SK-N-SH treated with all-trans-retinoic acid at 6 μM for 48 hours (cell line): Measurements from ENCODE around the gene FOXF1.

ENCODE experiments used
- ATAC-seq: fragments of 200-7000 bp; cut with Tn5 transposase; 3 replicates; pipeline ENCODE4 v1.9.1; 2020; ENCODE audit warnings: mild to moderate bottlenecking, moderate library complexity
- ARNTL ChIP-seq: fragments of 450-650 bp; formaldehyde crosslinking; IDR thresholded peaks from 2 replicates; pipeline ENCODE4 v1.5.0; 2020; ENCODE audit warnings: low read depth, mild to moderate bottlenecking, moderate library complexity, borderline replicate concordance
- BACH2 ChIP-seq: fragments of 250-450 bp; sonication (Bioruptor Pico); IDR thresholded peaks from 2 replicates; pipeline ENCODE4 v1.9.0; 2021; ENCODE audit warnings: mild to moderate bottlenecking, borderline replicate concordance
- CSDC2 ChIP-seq: fragments of 250-450 bp; sonication (Bioruptor Pico); IDR thresholded peaks from 2 replicates; pipeline ENCODE4 v1.5.0; 2020; ENCODE audit warnings: mild to moderate bottlenecking, moderate library complexity
- ISL1 ChIP-seq: fragments of 250-450 bp; sonication (Bioruptor Pico); IDR thresholded peaks from 2 replicates; pipeline ENCODE4 v2.1.2; 2022; ENCODE audit warnings: mild to moderate bottlenecking, moderate library complexity
- OSR1 ChIP-seq: fragments of 250-450 bp; sonication (Bioruptor Pico); IDR thresholded peaks from 2 replicates; pipeline ENCODE4 v1.8.0; 2022; ENCODE audit warnings: moderate library complexity, mild to moderate bottlenecking, inconsistent platforms
- PPARA ChIP-seq: fragments of 250-450 bp; sonication (Bioruptor Pico); IDR thresholded peaks from 2 replicates; pipeline ENCODE4 v1.5.0; 2020; ENCODE audit warnings: mild to moderate bottlenecking, borderline replicate concordance
- RARB ChIP-seq: fragments of 250-450 bp; sonication (Bioruptor Pico); IDR thresholded peaks from 2 replicates; pipeline ENCODE4 v1.8.0; 2021; ENCODE audit warnings: mild to moderate bottlenecking, moderate library complexity
- SNAI2 ChIP-seq: fragments of 250-450 bp; sonication (Bioruptor Pico); IDR thresholded peaks from 2 replicates; pipeline ENCODE4 v1.5.0; 2020; ENCODE audit warnings: mild to moderate bottlenecking, moderate library complexity
- TCF4 ChIP-seq: fragments of 250-450 bp; sonication (Bioruptor Pico); IDR thresholded peaks from 2 replicates; pipeline ENCODE4 v1.8.0; 2021; ENCODE audit warnings: mild to moderate bottlenecking, moderate library complexity, borderline replicate concordance
- TOX ChIP-seq: fragments of 250-450 bp; sonication (Bioruptor Pico); IDR thresholded peaks from 2 replicates; pipeline ENCODE4 v1.8.0; 2021; ENCODE audit warnings: mild to moderate bottlenecking, moderate library complexity, borderline replicate concordance
- ZC3H10 ChIP-seq: fragments of 250-450 bp; sonication (Bioruptor Pico); IDR thresholded peaks from 2 replicates; pipeline ENCODE4 v1.5.1; 2021; ENCODE audit warnings: mild to moderate bottlenecking, moderate library complexity
- ZFP3 ChIP-seq: fragments of 250-450 bp; sonication (Bioruptor Pico); IDR thresholded peaks from 2 replicates; pipeline ENCODE4 v1.5.0; 2020; ENCODE audit warnings: mild to moderate bottlenecking, moderate library complexity
- ZFP30 ChIP-seq: fragments of 450-650 bp; formaldehyde crosslinking; IDR thresholded peaks from 2 replicates; pipeline ENCODE4 v1.5.0; 2022; ENCODE audit warnings: mild to moderate bottlenecking, moderate library complexity
- ZNF565 ChIP-seq: fragments of 450-650 bp; formaldehyde crosslinking; conservative IDR thresholded peaks from 2 replicates; pipeline ENCODE4 v1.5.0; 2020; ENCODE audit warnings: low read depth, mild to moderate bottlenecking, moderate library complexity
- ZNF70 ChIP-seq: fragments of 450-650 bp; formaldehyde crosslinking; IDR thresholded peaks from 2 replicates; pipeline ENCODE4 v1.5.0; 2020; ENCODE audit warnings: mild to moderate bottlenecking, moderate library complexity
- ZNF8 ChIP-seq: fragments of 450-650 bp; formaldehyde crosslinking; IDR thresholded peaks from 2 replicates; pipeline ENCODE4 v1.5.0; 2020; ENCODE audit warnings: mild to moderate bottlenecking, moderate library complexity
- TF ChIP-seq, protein P1 (sequence below): fragments of 250-450 bp; sonication (Bioruptor Pico); IDR thresholded peaks from 2 replicates; pipeline ENCODE4 v1.5.1; 2020; ENCODE audit warnings: low read depth, mild to moderate bottlenecking, moderate library complexity
- TF ChIP-seq, protein P2 (sequence below): fragments of 250-450 bp; sonication (Bioruptor Pico); IDR thresholded peaks from 2 replicates; pipeline ENCODE4 v1.8.0; 2020; ENCODE audit warnings: mild to moderate bottlenecking, moderate library complexity, borderline replicate concordance
- TF ChIP-seq, protein P3 (sequence below): fragments of 250-450 bp; sonication (Bioruptor Pico); IDR thresholded peaks from 2 replicates; pipeline ENCODE4 v1.5.0; 2020; ENCODE audit warnings: mild to moderate bottlenecking, moderate library complexity
- TF ChIP-seq, protein P4 (sequence below): fragments of 250-450 bp; sonication (Bioruptor Pico); IDR thresholded peaks from 2 replicates; pipeline ENCODE4 v1.8.0; 2021; ENCODE audit warnings: low read depth, mild to moderate bottlenecking, moderate library complexity, borderline replicate concordance
- TF ChIP-seq, protein P5 (sequence below): fragments of 250-450 bp; sonication (Bioruptor Pico); IDR thresholded peaks from 2 replicates; pipeline ENCODE4 v1.5.1; 2021; ENCODE audit warnings: mild to moderate bottlenecking, moderate library complexity

The FOXF1 gene

DNA sequence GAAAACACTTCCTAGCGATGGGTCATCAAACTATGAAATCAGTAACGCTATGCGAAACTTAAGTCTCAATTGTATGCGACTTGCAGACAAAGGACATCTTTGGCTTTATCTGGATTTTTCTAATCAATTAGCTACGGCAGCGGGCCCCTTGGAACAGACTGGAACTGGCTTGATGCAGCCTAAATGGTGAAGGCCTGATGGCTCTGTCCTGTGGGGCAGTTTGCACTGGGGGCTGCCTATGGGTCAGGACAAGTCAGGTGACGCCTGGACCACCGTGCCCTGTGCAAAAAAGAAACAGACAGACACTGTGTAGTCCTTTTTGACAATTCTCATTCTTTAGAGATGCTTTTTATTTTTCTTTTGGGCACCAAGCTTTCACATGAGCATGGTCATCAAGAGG lies 22.7 kb downstream of the FOXF1 start:
- ATAC-seq = no peak
- no peak for TF ChIP-seq ISL1 (CRISPR knock-in tag)
- TF ChIP-seq OSR1 (CRISPR knock-in tag) = no peak

DNA sequence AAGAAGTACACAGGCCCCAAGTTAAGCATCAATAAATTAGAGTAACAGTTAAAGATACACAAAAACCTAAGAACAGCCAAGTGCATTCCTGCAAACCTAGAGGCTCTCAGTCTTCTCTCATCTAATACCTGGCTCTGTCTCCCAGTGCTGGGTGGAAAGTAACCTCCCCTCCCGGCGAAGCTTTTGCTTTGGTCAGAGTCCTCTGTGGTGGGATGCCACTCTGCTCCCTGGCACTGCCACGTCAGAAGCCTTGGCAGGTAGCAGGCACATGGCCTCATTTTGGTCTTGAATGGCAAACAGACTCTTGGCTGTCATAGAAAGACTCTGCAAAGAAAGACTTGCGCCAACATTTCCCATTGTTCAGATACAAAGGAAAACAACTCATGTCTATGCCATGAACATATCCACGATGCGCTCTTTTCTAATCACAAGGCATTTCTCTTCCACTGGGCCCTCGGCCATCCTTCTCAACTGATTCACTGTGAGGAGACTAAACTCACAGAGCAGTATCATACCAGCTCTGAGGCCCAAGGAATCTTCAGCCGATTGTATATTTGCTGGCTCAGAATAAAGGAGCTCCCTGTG lies 23.5 kb downstream of the FOXF1 start:
- TF ChIP-seq, protein P1, sequence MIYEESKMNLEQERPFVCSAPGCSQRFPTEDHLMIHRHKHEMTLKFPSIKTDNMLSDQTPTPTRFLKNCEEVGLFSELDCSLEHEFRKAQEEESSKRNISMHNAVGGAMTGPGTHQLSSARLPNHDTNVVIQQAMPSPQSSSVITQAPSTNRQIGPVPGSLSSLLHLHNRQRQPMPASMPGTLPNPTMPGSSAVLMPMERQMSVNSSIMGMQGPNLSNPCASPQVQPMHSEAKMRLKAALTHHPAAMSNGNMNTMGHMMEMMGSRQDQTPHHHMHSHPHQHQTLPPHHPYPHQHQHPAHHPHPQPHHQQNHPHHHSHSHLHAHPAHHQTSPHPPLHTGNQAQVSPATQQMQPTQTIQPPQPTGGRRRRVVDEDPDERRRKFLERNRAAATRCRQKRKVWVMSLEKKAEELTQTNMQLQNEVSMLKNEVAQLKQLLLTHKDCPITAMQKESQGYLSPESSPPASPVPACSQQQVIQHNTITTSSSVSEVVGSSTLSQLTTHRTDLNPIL (CRISPR knock-in tag) = no peak
- TF ChIP-seq BACH2 (CRISPR knock-in tag) = no peak
- no peak for TF ChIP-seq CSDC2 (CRISPR knock-in tag)
- TF ChIP-seq ISL1 (CRISPR knock-in tag) = no peak
- TF ChIP-seq, protein P2, sequence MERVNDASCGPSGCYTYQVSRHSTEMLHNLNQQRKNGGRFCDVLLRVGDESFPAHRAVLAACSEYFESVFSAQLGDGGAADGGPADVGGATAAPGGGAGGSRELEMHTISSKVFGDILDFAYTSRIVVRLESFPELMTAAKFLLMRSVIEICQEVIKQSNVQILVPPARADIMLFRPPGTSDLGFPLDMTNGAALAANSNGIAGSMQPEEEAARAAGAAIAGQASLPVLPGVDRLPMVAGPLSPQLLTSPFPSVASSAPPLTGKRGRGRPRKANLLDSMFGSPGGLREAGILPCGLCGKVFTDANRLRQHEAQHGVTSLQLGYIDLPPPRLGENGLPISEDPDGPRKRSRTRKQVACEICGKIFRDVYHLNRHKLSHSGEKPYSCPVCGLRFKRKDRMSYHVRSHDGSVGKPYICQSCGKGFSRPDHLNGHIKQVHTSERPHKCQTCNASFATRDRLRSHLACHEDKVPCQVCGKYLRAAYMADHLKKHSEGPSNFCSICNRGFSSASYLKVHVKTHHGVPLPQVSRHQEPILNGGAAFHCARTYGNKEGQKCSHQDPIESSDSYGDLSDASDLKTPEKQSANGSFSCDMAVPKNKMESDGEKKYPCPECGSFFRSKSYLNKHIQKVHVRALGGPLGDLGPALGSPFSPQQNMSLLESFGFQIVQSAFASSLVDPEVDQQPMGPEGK = no peak
- no peak for TF ChIP-seq ZC3H10 (CRISPR knock-in tag)
- no peak for TF ChIP-seq ZNF565 (CRISPR knock-in tag)
- no peak for TF ChIP-seq RARB (CRISPR knock-in tag)
- TF ChIP-seq, protein P3, sequence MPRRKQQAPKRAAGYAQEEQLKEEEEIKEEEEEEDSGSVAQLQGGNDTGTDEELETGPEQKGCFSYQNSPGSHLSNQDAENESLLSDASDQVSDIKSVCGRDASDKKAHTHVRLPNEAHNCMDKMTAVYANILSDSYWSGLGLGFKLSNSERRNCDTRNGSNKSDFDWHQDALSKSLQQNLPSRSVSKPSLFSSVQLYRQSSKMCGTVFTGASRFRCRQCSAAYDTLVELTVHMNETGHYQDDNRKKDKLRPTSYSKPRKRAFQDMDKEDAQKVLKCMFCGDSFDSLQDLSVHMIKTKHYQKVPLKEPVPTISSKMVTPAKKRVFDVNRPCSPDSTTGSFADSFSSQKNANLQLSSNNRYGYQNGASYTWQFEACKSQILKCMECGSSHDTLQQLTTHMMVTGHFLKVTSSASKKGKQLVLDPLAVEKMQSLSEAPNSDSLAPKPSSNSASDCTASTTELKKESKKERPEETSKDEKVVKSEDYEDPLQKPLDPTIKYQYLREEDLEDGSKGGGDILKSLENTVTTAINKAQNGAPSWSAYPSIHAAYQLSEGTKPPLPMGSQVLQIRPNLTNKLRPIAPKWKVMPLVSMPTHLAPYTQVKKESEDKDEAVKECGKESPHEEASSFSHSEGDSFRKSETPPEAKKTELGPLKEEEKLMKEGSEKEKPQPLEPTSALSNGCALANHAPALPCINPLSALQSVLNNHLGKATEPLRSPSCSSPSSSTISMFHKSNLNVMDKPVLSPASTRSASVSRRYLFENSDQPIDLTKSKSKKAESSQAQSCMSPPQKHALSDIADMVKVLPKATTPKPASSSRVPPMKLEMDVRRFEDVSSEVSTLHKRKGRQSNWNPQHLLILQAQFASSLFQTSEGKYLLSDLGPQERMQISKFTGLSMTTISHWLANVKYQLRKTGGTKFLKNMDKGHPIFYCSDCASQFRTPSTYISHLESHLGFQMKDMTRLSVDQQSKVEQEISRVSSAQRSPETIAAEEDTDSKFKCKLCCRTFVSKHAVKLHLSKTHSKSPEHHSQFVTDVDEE (CRISPR knock-in tag) = no peak
- no peak for TF ChIP-seq ZNF70 (CRISPR knock-in tag)
- TF ChIP-seq, protein P4, sequence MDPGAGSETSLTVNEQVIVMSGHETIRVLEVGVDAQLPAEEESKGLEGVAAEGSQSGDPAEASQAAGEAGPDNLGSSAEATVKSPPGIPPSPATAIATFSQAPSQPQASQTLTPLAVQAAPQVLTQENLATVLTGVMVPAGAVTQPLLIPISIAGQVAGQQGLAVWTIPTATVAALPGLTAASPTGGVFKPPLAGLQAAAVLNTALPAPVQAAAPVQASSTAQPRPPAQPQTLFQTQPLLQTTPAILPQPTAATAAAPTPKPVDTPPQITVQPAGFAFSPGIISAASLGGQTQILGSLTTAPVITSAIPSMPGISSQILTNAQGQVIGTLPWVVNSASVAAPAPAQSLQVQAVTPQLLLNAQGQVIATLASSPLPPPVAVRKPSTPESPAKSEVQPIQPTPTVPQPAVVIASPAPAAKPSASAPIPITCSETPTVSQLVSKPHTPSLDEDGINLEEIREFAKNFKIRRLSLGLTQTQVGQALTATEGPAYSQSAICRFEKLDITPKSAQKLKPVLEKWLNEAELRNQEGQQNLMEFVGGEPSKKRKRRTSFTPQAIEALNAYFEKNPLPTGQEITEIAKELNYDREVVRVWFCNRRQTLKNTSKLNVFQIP = no peak
- no peak for TF ChIP-seq SNAI2 (CRISPR knock-in tag)
- TF ChIP-seq ZFP3 (CRISPR knock-in tag) = no peak
- TF ChIP-seq ZNF8 (CRISPR knock-in tag) = no peak
- no peak for TF ChIP-seq TCF4 (CRISPR knock-in tag)
- no peak for TF ChIP-seq TOX (CRISPR knock-in tag)
- TF ChIP-seq PPARA = no peak
- no peak for TF ChIP-seq ZFP30
- no peak for TF ChIP-seq ARNTL (CRISPR knock-in tag)
- ATAC-seq = no peak

DNA sequence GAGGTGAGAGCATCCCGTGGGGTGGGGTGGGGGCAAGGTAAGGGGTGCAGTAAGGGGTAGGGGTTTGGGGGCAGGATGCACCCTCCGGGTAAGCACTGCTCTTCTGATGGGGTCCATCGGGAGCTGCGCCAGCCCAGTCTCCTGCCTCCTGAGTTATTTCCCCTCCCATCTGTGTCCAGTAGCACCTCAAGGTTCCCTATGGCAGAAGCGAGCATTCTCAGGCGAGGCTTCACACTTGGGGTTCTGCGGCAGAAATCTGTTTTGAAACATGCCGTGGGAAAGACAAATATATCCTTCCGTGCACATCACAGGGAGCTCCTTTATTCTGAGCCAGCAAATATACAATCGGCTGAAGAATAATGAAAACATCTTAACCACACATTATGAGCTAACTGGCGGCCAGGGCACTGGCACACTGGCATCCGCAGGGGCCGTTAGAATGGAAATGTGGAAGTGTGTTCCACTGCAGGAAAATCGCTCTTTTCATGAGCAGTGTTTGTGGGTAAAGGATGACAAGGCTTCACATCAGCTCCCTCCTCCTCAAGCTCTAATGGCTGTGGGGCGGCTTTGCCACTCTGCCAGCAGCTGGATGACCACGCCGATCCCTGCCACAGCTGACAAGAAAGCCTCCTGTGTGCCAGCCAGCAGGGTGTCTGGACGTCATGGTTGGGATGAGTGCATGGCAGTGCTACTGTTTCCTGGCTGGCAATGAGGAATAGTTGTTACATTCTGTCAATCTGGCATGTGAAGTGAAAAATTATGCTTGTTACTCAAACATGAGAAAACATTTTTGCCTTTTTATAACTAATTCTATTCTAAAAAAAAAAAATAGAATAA lies 24.7 kb downstream of the FOXF1 start:
- no peak for ATAC-seq
- TF ChIP-seq CSDC2 (CRISPR knock-in tag) (no peak), ISL1 (CRISPR knock-in tag) (no peak), SNAI2 (CRISPR knock-in tag) (no peak), TCF4 (CRISPR knock-in tag) (no peak), ZFP3 (CRISPR knock-in tag) (no peak), ZC3H10 (CRISPR knock-in tag) (no peak), ZNF8 (CRISPR knock-in tag) (no peak), PPARA (no peak)
- TF ChIP-seq, protein P3 (CRISPR knock-in tag) = no peak
- TF ChIP-seq, protein P5, sequence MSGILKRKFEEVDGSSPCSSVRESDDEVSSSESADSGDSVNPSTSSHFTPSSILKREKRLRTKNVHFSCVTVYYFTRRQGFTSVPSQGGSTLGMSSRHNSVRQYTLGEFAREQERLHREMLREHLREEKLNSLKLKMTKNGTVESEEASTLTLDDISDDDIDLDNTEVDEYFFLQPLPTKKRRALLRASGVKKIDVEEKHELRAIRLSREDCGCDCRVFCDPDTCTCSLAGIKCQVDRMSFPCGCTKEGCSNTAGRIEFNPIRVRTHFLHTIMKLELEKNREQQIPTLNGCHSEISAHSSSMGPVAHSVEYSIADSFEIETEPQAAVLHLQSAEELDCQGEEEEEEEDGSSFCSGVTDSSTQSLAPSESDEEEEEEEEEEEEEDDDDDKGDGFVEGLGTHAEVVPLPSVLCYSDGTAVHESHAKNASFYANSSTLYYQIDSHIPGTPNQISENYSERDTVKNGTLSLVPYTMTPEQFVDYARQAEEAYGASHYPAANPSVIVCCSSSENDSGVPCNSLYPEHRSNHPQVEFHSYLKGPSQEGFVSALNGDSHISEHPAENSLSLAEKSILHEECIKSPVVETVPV (CRISPR knock-in tag) = no peak
- TF ChIP-seq, protein P4 = no peak
